HepG2 (cell line): Measurements from ENCODE around the gene HNRNPC. TPM values are rescaled to one million over a fixed set of nuclear protein-coding genes. Genes with fewer than 3 reads are reported as not detected.
A peak's percentile ranks its signal among the peaks of the same experiment; 100 is the strongest.

ENCODE experiments used
- ARID3A ChIP-seq: IDR thresholded peaks from 2 replicates; pipeline ENCODE4 v1.6.1; 2012; ENCODE audit warnings: low read depth, low read length, improper control_type of control experiment
- DMAP1 ChIP-seq: IDR thresholded peaks from 2 replicates; pipeline ENCODE4 v1.6.1; 2016
- ELF4 ChIP-seq: sonication (generic); formaldehyde crosslinking; IDR thresholded peaks from 2 replicates; pipeline ENCODE4 v1.5.0; 2020; ENCODE audit warnings: missing genetic modification reagents, mild to moderate bottlenecking, moderate library complexity, borderline replicate concordance
- GATA4 ChIP-seq: sonication (generic); IDR thresholded peaks from 2 replicates; pipeline ENCODE4 v1.6.1; 2016; ENCODE audit warnings: antibody characterized with exemption, low read depth, borderline replicate concordance
- IKZF4 ChIP-seq: sonication (generic); formaldehyde crosslinking; IDR thresholded peaks from 2 replicates; pipeline ENCODE4 v1.5.1; 2020; ENCODE audit warnings: borderline replicate concordance, mild to moderate bottlenecking, low read depth, missing genetic modification reagents; ENCODE audit errors: not compliant biosample characterization
- IRF1 ChIP-seq: sonication (generic); formaldehyde crosslinking; IDR thresholded peaks from 2 replicates; pipeline ENCODE4 v1.4.0; 2020; ENCODE audit warnings: low read depth, mild to moderate bottlenecking, missing genetic modification reagents
- KDM2A ChIP-seq: sonication (generic); formaldehyde crosslinking; IDR thresholded peaks from 2 replicates; pipeline ENCODE4 v1.4.0; 2020; ENCODE audit warnings: low read depth, missing genetic modification reagents, borderline replicate concordance
- MEIS2 ChIP-seq: sonication (generic); formaldehyde crosslinking; IDR thresholded peaks from 2 replicates; pipeline ENCODE4 v1.9.0; 2021; ENCODE audit warnings: mild to moderate bottlenecking, missing genetic modification reagents
- MIER2 ChIP-seq: IDR thresholded peaks from 2 replicates; pipeline ENCODE4 v1.6.1; 2016; ENCODE audit warnings: missing biosample characterization, missing genetic modification reagents
- PHB2 ChIP-seq: fragments of 450-650 bp; IDR thresholded peaks from 2 replicates; pipeline ENCODE4 v1.6.1; 2018; ENCODE audit not compliant: partially characterized antibody
- PHF21A ChIP-seq: sonication (generic); formaldehyde crosslinking; IDR thresholded peaks from 2 replicates; pipeline ENCODE4 v1.5.0; 2020; ENCODE audit warnings: mild to moderate bottlenecking, missing genetic modification reagents
- REPIN1 ChIP-seq: sonication (generic); formaldehyde crosslinking; IDR thresholded peaks from 2 replicates; pipeline ENCODE4 v1.8.0; 2022; ENCODE audit warnings: missing genetic modification reagents, low read depth, mild to moderate bottlenecking, borderline replicate concordance
- REXO4 ChIP-seq: sonication (generic); formaldehyde crosslinking; IDR thresholded peaks from 2 replicates; pipeline ENCODE4 v1.8.0; 2022; ENCODE audit warnings: missing genetic modification reagents, mild to moderate bottlenecking, borderline replicate concordance
- TEF ChIP-seq: sonication (generic); formaldehyde crosslinking; IDR thresholded peaks from 2 replicates; pipeline ENCODE4 v1.5.0; 2020; ENCODE audit warnings: missing genetic modification reagents
- WIZ ChIP-seq: sonication (generic); formaldehyde crosslinking; IDR thresholded peaks from 2 replicates; pipeline ENCODE4 v1.5.1; 2020; ENCODE audit warnings: mild to moderate bottlenecking, missing genetic modification reagents
- ZNF317 ChIP-seq: sonication (generic); formaldehyde crosslinking; IDR thresholded peaks from 2 replicates; pipeline ENCODE4 v1.5.0; 2020; ENCODE audit warnings: mild to moderate bottlenecking, missing genetic modification reagents
- ZNF496 ChIP-seq: sonication (generic); formaldehyde crosslinking; IDR thresholded peaks from 2 replicates; pipeline ENCODE4 v1.8.1; 2023; ENCODE audit warnings: mild to moderate bottlenecking, moderate library complexity, missing genetic modification reagents; ENCODE audit not compliant: insufficient replicate concordance
- ZNF543 ChIP-seq: sonication (generic); formaldehyde crosslinking; IDR thresholded peaks from 2 replicates; pipeline ENCODE4 v1.4.0; 2020; ENCODE audit warnings: mild to moderate bottlenecking, missing genetic modification reagents
- ZNF546 ChIP-seq: sonication (generic); formaldehyde crosslinking; conservative IDR thresholded peaks from 2 replicates; pipeline ENCODE4 v1.8.1; 2023; ENCODE audit warnings: mild to moderate bottlenecking, missing genetic modification reagents
- ZNF597 ChIP-seq: sonication (generic); formaldehyde crosslinking; IDR thresholded peaks from 2 replicates; pipeline ENCODE4 v1.5.0; 2020; ENCODE audit warnings: missing genetic modification reagents
- ZNF598 ChIP-seq: sonication (generic); formaldehyde crosslinking; IDR thresholded peaks from 2 replicates; pipeline ENCODE4 v1.5.1; 2020; ENCODE audit warnings: mild to moderate bottlenecking, missing genetic modification reagents, borderline replicate concordance
- ZNF678 ChIP-seq: sonication (generic); formaldehyde crosslinking; IDR thresholded peaks from 2 replicates; pipeline ENCODE4 v1.4.0; 2020; ENCODE audit warnings: mild to moderate bottlenecking, missing genetic modification reagents
- ZNF784 ChIP-seq: sonication (generic); formaldehyde crosslinking; IDR thresholded peaks from 2 replicates; pipeline ENCODE4 v1.5.1; 2020; ENCODE audit warnings: missing genetic modification reagents, mild to moderate bottlenecking, borderline replicate concordance
- ZSCAN22 ChIP-seq: sonication (generic); formaldehyde crosslinking; IDR thresholded peaks from 2 replicates; pipeline ENCODE4 v1.4.0; 2020; ENCODE audit warnings: mild to moderate bottlenecking, missing genetic modification reagents
- polyA plus RNA-seq, 8 experiments: library from polyadenylated mRNA; depleted of rRNA in 3 of 8; stranded (reverse) in 7 of 8; unstranded in 1 of 8; fragments of >200 nt; fragmentation: Illumina TruSeq in 4 of 8; extraction: Trizol in 4 of 8; gene quantifications; 2 replicates each; pipeline versions ENCODE4 v1.2.1 to v1.2.3, GENCODE V29; 2011 to 2016; ENCODE audit warnings: low read depth in 4 of 8, missing spikeins in 1 of 8, mixed read lengths in 1 of 8; ENCODE audit not compliant: insufficient read depth in 1 of 8
- total RNA-seq, 5 experiments: library from RNA; depleted of rRNA; stranded (reverse); fragments of >200 nt; fragmentation: Illumina TruSeq; extraction: Trizol; gene quantifications; 2 replicates each; pipeline ENCODE4 v1.2.3, GENCODE V29; 2016; ENCODE audit warnings: low read depth in 1 of 5

Gene HNRNPC
- total and polyA plus RNA-seq, 2 of the 13 experiments (the other 11 are each of a cell fraction or from before 2014, with no cell fraction given) = 628 to 1,099 TPM

- TF ChIP-seq ZNF496 (CRISPR knock-in tag) (no peak), ZNF598 (CRISPR knock-in tag) (peak; percentile 91; the same call in 1 of the 2 replicates), PHB2 (no peak), ZNF678 (CRISPR knock-in tag) (no peak), REPIN1 (CRISPR knock-in tag) (peak; percentile 82; the same call in 1 of the 2 replicates), IKZF4 (CRISPR knock-in tag) (peak; percentile 45), PHF21A (CRISPR knock-in tag) (peak; percentile 97), ZNF317 (CRISPR knock-in tag) (peak; percentile 67; the same call in 1 of the 2 replicates), TEF (CRISPR knock-in tag) (peak; percentile 79), ARID3A (0 out of 2 replicates have a peak, but pooled peaks have one; percentile 12), DMAP1 (CRISPR knock-in tag) (peak; percentile 97), ZNF546 (peak; percentile 80), ZSCAN22 (CRISPR knock-in tag) (0 out of 2 replicates have a peak, but pooled peaks have one; percentile 45), GATA4 (peak; percentile 80; the same call in 1 of the 2 replicates), WIZ (CRISPR knock-in tag) (no peak; the same call in 1 of the 2 replicates), ZNF543 (CRISPR knock-in tag) (peak; percentile 88), ZNF784 (CRISPR knock-in tag) (0 out of 2 replicates have a peak, but pooled peaks have one; percentile 47), IRF1 (CRISPR knock-in tag) (no peak), ZNF597 (no peak), ELF4 (peak; percentile 92), KDM2A (CRISPR knock-in tag) (peak; percentile 88), REXO4 (CRISPR knock-in tag) (no peak), MEIS2 (CRISPR knock-in tag) (peak; percentile 66), MIER2 (CRISPR knock-in tag) (peak; percentile 36; the same call in 1 of the 2 replicates)
Measured at GRCh38 chr14:21269252-21270046, at the start of gene HNRNPC (continued).
